ENCODE data around the gene CPNE4. TPM values are rescaled to one million over a fixed set of nuclear protein-coding genes. Genes with fewer than 3 reads are reported as not detected.

Gene CPNE4
- total RNA-seq, 1 experiment from 2014 or later: not detected

DNA sequence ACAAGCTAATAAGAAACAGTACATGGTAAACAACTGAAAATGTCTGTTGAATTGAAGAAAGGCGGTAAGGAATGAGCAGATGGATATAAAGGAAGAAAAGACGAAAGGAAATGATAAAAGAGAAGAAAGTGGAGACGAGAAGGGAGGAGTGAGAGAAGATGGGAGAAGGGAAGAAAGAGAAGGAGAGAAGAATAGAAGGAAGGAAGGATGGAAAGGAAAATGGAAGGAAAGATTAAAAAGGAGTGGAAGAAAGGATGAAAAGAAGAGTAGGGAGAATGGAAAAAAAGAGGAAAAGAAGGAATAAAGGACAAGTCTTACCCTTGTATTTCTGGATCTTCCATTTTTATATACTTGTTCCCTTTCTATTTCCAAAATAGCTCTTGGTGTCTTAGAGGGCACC, 17.7 kb downstream of the CPNE4 start:
- DNase-seq (no peak), ATAC-seq (no peak)
- no peak overlapping the region for H3K9ac ChIP-seq (ENCODE audit: low read length)
- no peaks in the 10 kb centered on the region for H4K20me1 ChIP-seq (ENCODE audit: low read length)
- intact Hi-C loops (cut with micrococcal nuclease): no loop called here
- H3F3A ChIP-seq (ENCODE audit: low read length, unreplicated experiment): no peaks in the 10 kb centered on the region
- ChIA-PET CTCF (no interaction called here), POLR2A (ENCODE audit: unreplicated experiment) (no interaction called here)
- no TSS peak for BruUV-seq (replicated peaks)
- H3K4me1 ChIP-seq (ENCODE audit: insufficient read depth, low read length): no peaks in the 10 kb centered on the region
- H3K4me2 ChIP-seq (ENCODE audit: low read length): no peak overlapping the region
- H3K9me2 ChIP-seq (replicated peaks; ENCODE audit: low read length): no peaks in the 10 kb centered on the region
- no peaks in the 10 kb centered on the region for H3K36me3 ChIP-seq (ENCODE audit: low read depth, low read length)
- no peaks in the 10 kb centered on the region for H3K9me3 ChIP-seq (ENCODE audit: low read length)
- H3K79me2 ChIP-seq (ENCODE audit: low read length): no peaks in the 10 kb centered on the region
- TF ChIP-seq EZH2 (IDR thresholded peaks at IDR 0.05; ENCODE audit: low read length, unreplicated experiment): no peak
- TF ChIP-seq CTCF (conservative IDR thresholded peaks at IDR 0.05; ENCODE audit: low read depth, low read length): no peak
- no peak for TF ChIP-seq EZH2phosphoT487 (IDR thresholded peaks at IDR 0.05; ENCODE audit: borderline replicate concordance, low read length)
- H3K27me3 ChIP-seq (ENCODE audit: low read length): no peaks in the 10 kb centered on the region
- H3K4me3 ChIP-seq (ENCODE audit: low read length): no peak overlapping the region
- H3K27ac ChIP-seq (ENCODE audit: low read length): no peak overlapping the region
- H2AFZ ChIP-seq (ENCODE audit: low read length): no peak overlapping the region

- no peak overlapping the region for H2AFZ ChIP-seq (ENCODE audit: low read length)
- intact Hi-C loops (cut with micrococcal nuclease): no loop called here
- H3K4me1 ChIP-seq (ENCODE audit: insufficient read depth, low read length): no peaks in the 10 kb centered on the region
- H3K27ac ChIP-seq (ENCODE audit: low read length): no peak overlapping the region
- ATAC-seq: no peak
- no peak for DNase-seq
- CTCF ChIA-PET: no interaction called here
- no peaks in the 10 kb centered on the region for H3F3A ChIP-seq (ENCODE audit: low read length, unreplicated experiment)
- no peaks in the 10 kb centered on the region for H3K79me2 ChIP-seq (ENCODE audit: low read length)
- H4K20me1 ChIP-seq (ENCODE audit: low read length): no peaks in the 10 kb centered on the region
- no peaks in the 10 kb centered on the region for H3K27me3 ChIP-seq (ENCODE audit: low read length)
- no peaks in the 10 kb centered on the region for H3K9me2 ChIP-seq (replicated peaks; ENCODE audit: low read length)
- no peak overlapping the region for H3K9ac ChIP-seq (ENCODE audit: low read length)
- TF ChIP-seq CTCF (conservative IDR thresholded peaks at IDR 0.05; ENCODE audit: low read depth, low read length) (no peak), EZH2 (IDR thresholded peaks at IDR 0.05; ENCODE audit: low read length, unreplicated experiment) (no peak), EZH2phosphoT487 (IDR thresholded peaks at IDR 0.05; ENCODE audit: borderline replicate concordance, low read length) (no peak)
- no peaks in the 10 kb centered on the region for H3K36me3 ChIP-seq (ENCODE audit: low read depth, low read length)
- no peaks in the 10 kb centered on the region for H3K9me3 ChIP-seq (ENCODE audit: low read length)
- no TSS peak for BruUV-seq (replicated peaks)
- no peak overlapping the region for H3K4me2 ChIP-seq (ENCODE audit: low read length)
- no peak overlapping the region for H3K4me3 ChIP-seq (ENCODE audit: low read length)
- POLR2A ChIA-PET (ENCODE audit: unreplicated experiment): no interaction called here
Observed at GRCh38 chr3:132016061-132017041, 18.5 kb downstream of the CPNE4 start.

GRCh38 chr3:132014105-132014504, 20.7 kb downstream of the CPNE4 start:
- no peak for DNase-seq
- POLR2A ChIA-PET (ENCODE audit: unreplicated experiment): no interaction called here
- no peak for ATAC-seq
- H3K36me3 ChIP-seq (ENCODE audit: low read depth, low read length): no peaks in the 10 kb centered on the region
- no peaks in the 10 kb centered on the region for H3F3A ChIP-seq (ENCODE audit: low read length, unreplicated experiment)
- CTCF ChIA-PET: no interaction called here
- intact Hi-C loops (cut with micrococcal nuclease): no loop called here
- no peak overlapping the region for H3K9ac ChIP-seq (ENCODE audit: low read length)
- H3K4me2 ChIP-seq (ENCODE audit: low read length): no peak overlapping the region
- no TSS peak for BruUV-seq (replicated peaks)
- H3K27me3 ChIP-seq (ENCODE audit: low read length): no peaks in the 10 kb centered on the region
- peaks cover 7% of the 10 kb centered on the region for H3K4me1 ChIP-seq (ENCODE audit: insufficient read depth, low read length)
- H3K79me2 ChIP-seq (ENCODE audit: low read length): no peaks in the 10 kb centered on the region
- no peaks in the 10 kb centered on the region for H3K9me2 ChIP-seq (replicated peaks; ENCODE audit: low read length)
- H2AFZ ChIP-seq (ENCODE audit: low read length): no peak overlapping the region
- no peaks in the 10 kb centered on the region for H4K20me1 ChIP-seq (ENCODE audit: low read length)
- TF ChIP-seq CTCF (conservative IDR thresholded peaks at IDR 0.05; ENCODE audit: low read depth, low read length) (no peak), EZH2 (IDR thresholded peaks at IDR 0.05; ENCODE audit: low read length, unreplicated experiment) (no peak), EZH2phosphoT487 (IDR thresholded peaks at IDR 0.05; ENCODE audit: borderline replicate concordance, low read length) (no peak)
- H3K4me3 ChIP-seq (ENCODE audit: low read length): no peak overlapping the region
- H3K9me3 ChIP-seq (ENCODE audit: low read length): no peaks in the 10 kb centered on the region
- no peak overlapping the region for H3K27ac ChIP-seq (ENCODE audit: low read length)
